ENCODE results near the gene FLRT1.

Gene FLRT1

GRCh38 chr11:64022125-64022784 is 13.5 kb upstream of the FLRT1 start:
- no peak for DNase-seq (ENCODE audit: low spot score)
- TF ChIP-seq CTCF (IDR thresholded peaks at IDR 0.05; ENCODE audit: borderline replicate concordance, control extremely low read depth, extremely low read depth, insufficient read depth, missing control alignments), result no peak
- in situ Hi-C loops (cut with MboI; ENCODE audit: low sequenced_read_pairs, unreplicated experiment), result no loop called here

GRCh38 chr11:64023712-64024710 is 11.7 kb upstream of the FLRT1 start:
- in situ Hi-C loops (cut with MboI; ENCODE audit: low sequenced_read_pairs, unreplicated experiment), result no loop called here
- TF ChIP-seq CTCF (IDR thresholded peaks at IDR 0.05; ENCODE audit: borderline replicate concordance, control extremely low read depth, extremely low read depth, insufficient read depth, missing control alignments), result no peak
- DNase-seq (ENCODE audit: low spot score), result no peak

DNA sequence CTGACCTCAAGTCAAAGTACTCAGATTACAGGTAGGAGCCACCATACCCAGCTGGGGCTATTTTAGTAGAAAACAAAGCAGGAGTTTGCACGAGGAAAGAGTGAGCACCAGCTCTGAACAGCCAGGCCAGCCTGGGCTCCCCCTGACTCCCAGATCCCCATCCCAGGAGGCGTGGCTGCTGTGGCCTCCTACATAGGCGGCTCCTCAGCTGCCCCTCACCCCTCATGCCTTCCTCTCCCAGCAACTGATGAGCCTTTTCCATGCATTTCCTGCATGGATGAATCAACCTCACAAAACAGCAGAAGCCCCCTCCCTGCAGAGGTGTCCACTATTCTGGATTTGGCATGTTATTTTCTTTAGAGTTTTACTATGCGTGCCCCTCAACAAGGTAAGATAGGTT is 10.5 kb upstream of the FLRT1 start:
- no peak for TF ChIP-seq CTCF (IDR thresholded peaks at IDR 0.05; ENCODE audit: borderline replicate concordance, control extremely low read depth, extremely low read depth, insufficient read depth, missing control alignments)

DNA sequence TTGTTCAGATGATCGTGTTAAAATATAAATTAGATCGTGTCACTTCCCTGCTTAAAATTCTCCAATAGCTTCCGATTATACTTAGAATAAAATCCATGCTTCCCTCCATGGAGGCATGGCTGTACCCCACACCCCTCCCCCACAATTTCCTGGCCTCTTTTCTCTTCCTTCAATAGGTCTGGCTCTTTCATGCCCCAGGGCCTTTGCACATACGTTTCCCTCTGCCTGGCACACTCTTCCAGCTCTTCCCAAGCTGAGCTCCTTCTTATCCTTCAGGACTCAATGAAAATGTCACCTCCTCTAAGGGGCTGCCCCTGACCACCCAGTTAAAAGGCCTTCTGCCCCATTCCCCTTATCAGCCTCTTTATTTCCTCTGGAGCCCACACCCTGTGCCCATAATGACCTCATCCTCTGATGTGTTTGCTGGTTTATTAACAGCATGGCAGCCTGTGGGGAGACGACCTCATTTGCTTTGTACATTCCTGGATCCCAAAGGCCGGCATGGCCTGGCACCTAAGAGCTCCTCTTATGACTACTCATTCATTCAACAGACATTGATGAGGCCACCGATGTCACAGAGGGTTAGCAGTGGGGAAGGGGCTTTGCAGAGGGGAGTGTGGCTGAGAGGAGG is 9.0 kb upstream of the FLRT1 start:
- in situ Hi-C loops (cut with MboI; ENCODE audit: low sequenced_read_pairs, unreplicated experiment), result no loop called here
- TF ChIP-seq CTCF (IDR thresholded peaks at IDR 0.05; ENCODE audit: borderline replicate concordance, control extremely low read depth, extremely low read depth, insufficient read depth, missing control alignments), result no peak
- no peak for DNase-seq (ENCODE audit: low spot score)

More for the DNA sequence above, 10.5 kb upstream of the FLRT1 start:
- in situ Hi-C loops (cut with MboI; ENCODE audit: low sequenced_read_pairs, unreplicated experiment), result no loop called here
- no peak for DNase-seq (ENCODE audit: low spot score)

DNA sequence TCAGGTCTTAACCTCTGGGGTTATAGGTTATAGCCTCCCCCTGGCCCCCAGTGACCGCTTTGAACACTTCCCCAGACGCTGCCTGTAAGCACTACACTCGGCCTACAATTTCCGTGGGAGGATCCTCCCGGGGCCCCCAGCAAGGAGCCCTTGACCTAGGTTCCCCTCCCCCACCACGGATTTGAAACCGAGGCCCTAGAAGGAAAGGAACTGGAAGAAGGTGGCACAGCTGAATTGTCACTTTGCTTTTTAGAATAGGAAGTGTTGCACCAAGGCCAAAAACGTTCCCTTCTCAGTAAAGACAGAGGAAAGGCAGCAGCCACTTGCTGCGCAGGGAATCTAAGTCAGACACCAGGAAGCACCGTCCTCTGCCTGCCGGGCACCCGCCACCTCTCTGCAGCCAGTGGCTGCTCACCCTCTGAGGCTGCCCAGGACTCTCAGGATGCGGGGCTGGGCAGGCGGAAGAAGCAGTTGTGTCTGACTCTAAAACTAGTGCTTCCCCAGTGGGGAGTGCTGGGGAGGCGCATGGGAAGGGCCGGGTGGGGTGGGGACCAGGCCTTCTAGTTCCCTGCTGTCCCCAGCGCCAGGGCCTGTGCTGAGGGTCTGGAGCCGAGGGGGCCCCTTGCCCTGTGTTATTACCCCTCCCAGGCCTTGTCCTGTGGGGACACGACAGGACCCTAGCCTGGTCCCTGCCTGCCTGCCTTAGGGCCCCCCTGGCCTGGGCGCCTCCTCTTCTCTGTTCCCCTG is 7.9 kb upstream of the FLRT1 start:
- DNase-seq (ENCODE audit: low spot score), result no peak
- in situ Hi-C loops (cut with MboI; ENCODE audit: low sequenced_read_pairs, unreplicated experiment), result no loop called here
- no peak for TF ChIP-seq CTCF (IDR thresholded peaks at IDR 0.05; ENCODE audit: borderline replicate concordance, control extremely low read depth, extremely low read depth, insufficient read depth, missing control alignments)

All from GM13976 (cell line).